Glomerular visceral epithelial cell (primary cell): Measurements from ENCODE around the gene XRCC4.
A peak's percentile ranks its signal among the peaks of the same experiment; 100 is the strongest.

ENCODE experiments used
- DNase-seq: peaks from one replicate; pipeline ENCODE4 v3.0.0-alpha.2; 2016; ENCODE audit errors: extremely low spot score

XRCC4 gene

GRCh38 chr5:83277154-83277553, 199.8 kb downstream of the XRCC4 start:
- DNase-seq = no peak

GRCh38 chr5:83277953-83278352, 200.6 kb downstream of the XRCC4 start:
- DNase-seq = peak; percentile 74

GRCh38 chr5:83281176-83281575, 203.8 kb downstream of the XRCC4 start:
- DNase-seq = no peak

GRCh38 chr5:83281658-83282057, 204.3 kb downstream of the XRCC4 start:
- peak; percentile 87 for DNase-seq

GRCh38 chr5:83283761-83284160, 206.4 kb downstream of the XRCC4 start:
- DNase-seq = no peak

- no peak for DNase-seq
These were observed 208.5 kb downstream of the XRCC4 start for GRCh38 chr5:83285661-83286398.

- no peak for DNase-seq
These were observed 216.9 kb downstream of the XRCC4 start for GRCh38 chr5:83294246-83294645.

GRCh38 chr5:83299353-83299752, 222.0 kb downstream of the XRCC4 start:
- DNase-seq = no peak

- peak; percentile 85 for DNase-seq
These were observed 229.4 kb downstream of the XRCC4 start for GRCh38 chr5:83306572-83307241.

- DNase-seq = no peak
These were observed 235.3 kb downstream of the XRCC4 start for GRCh38 chr5:83312663-83313062.

GRCh38 chr5:83313436-83313835, 236.1 kb downstream of the XRCC4 start:
- DNase-seq = no peak

GRCh38 chr5:83321483-83322055, 244.2 kb downstream of the XRCC4 start:
- DNase-seq = no peak

- peak; percentile 42 for DNase-seq
These were observed 245.1 kb downstream of the XRCC4 start for GRCh38 chr5:83322273-83322924.

- DNase-seq = no peak
These were observed 246.3 kb downstream of the XRCC4 start for GRCh38 chr5:83323557-83324180.

- DNase-seq = no peak
These were observed 254.5 kb downstream of the XRCC4 start for GRCh38 chr5:83331842-83332241.

- DNase-seq = no peak
These were observed 260.2 kb downstream of the XRCC4 start for GRCh38 chr5:83337453-83338035.

- no peak for DNase-seq
These were observed 263.2 kb downstream of the XRCC4 start for GRCh38 chr5:83340511-83340918.

GRCh38 chr5:83341815-83342334, 264.5 kb downstream of the XRCC4 start:
- no peak for DNase-seq

GRCh38 chr5:83342465-83342864, 265.1 kb downstream of the XRCC4 start:
- no peak for DNase-seq

GRCh38 chr5:83343299-83343698, 266.0 kb downstream of the XRCC4 start:
- no peak for DNase-seq

- DNase-seq = no peak
These were observed 268.1 kb downstream of the XRCC4 start for GRCh38 chr5:83345423-83345822.
